HG03159 (cell line): Measurements from ENCODE around the gene NIPBL.
A peak's percentile ranks its signal among the peaks of the same experiment; 100 is the strongest.
"Not testable (repeated sequence)": the region's sequence is repeated elsewhere in the genome, so short reads cannot be mapped to it uniquely, and the experiment has no call there.

Source experiments
- ATAC-seq: cut with Tn5 transposase; IDR thresholded peaks from one replicate; pipeline ENCODE4 v1.9.1; 2021; ENCODE audit warnings: mild to moderate bottlenecking, moderate library complexity; ENCODE audit not compliant: unreplicated experiment

Gene NIPBL

GRCh38 chr5:36900283-36900682, 23.7 kb downstream of the NIPBL start:
- no peak for ATAC-seq

GRCh38 chr5:36901077-36901476, 24.5 kb downstream of the NIPBL start:
- not testable (repeated sequence) for ATAC-seq

- ATAC-seq, result no peak
These were observed 25.3 kb downstream of the NIPBL start for GRCh38 chr5:36901856-36902255.

- ATAC-seq, result no peak
These were observed 25.8 kb downstream of the NIPBL start for GRCh38 chr5:36902353-36902752.

- ATAC-seq, result no peak
These were observed 28.1 kb downstream of the NIPBL start for GRCh38 chr5:36904677-36905076.

GRCh38 chr5:36908544-36909260, 32.1 kb downstream of the NIPBL start:
- peak; percentile 58 for ATAC-seq

- ATAC-seq, result no peak
These were observed 39.1 kb downstream of the NIPBL start for GRCh38 chr5:36915653-36916052.

- not testable (repeated sequence) for ATAC-seq
These were observed 40.0 kb downstream of the NIPBL start for GRCh38 chr5:36916614-36917013.

- not testable (repeated sequence) for ATAC-seq
These were observed 40.8 kb downstream of the NIPBL start for GRCh38 chr5:36917358-36917757.

GRCh38 chr5:36919238-36919637, 42.7 kb downstream of the NIPBL start:
- ATAC-seq, result no peak

GRCh38 chr5:36919650-36920049, 43.1 kb downstream of the NIPBL start:
- no peak for ATAC-seq

- ATAC-seq, result no peak
These were observed 52.4 kb downstream of the NIPBL start for GRCh38 chr5:36928947-36929346.

GRCh38 chr5:36929438-36929837, 52.9 kb downstream of the NIPBL start:
- ATAC-seq, result no peak

GRCh38 chr5:36932056-36932455, 55.5 kb downstream of the NIPBL start:
- ATAC-seq, result no peak

- no peak for ATAC-seq
These were observed 56.1 kb downstream of the NIPBL start for GRCh38 chr5:36932699-36933098.

GRCh38 chr5:36934740-36935356, 58.3 kb downstream of the NIPBL start:
- no peak for ATAC-seq

- ATAC-seq, result no peak
These were observed 59.2 kb downstream of the NIPBL start for GRCh38 chr5:36935805-36936204.

GRCh38 chr5:36936309-36936708, 59.7 kb downstream of the NIPBL start:
- no peak for ATAC-seq

GRCh38 chr5:36938129-36938528, 61.6 kb downstream of the NIPBL start:
- no peak for ATAC-seq

GRCh38 chr5:36939969-36940858, 63.6 kb downstream of the NIPBL start:
- no peak for ATAC-seq

GRCh38 chr5:36943584-36943983, 67.0 kb downstream of the NIPBL start:
- ATAC-seq, result no peak

- no peak for ATAC-seq
These were observed 67.5 kb downstream of the NIPBL start for GRCh38 chr5:36944024-36944423.
